B cell (primary cell): ENCODE data around the gene ASTN1. TPM values are rescaled to one million over a fixed set of nuclear protein-coding genes. Genes with fewer than 3 reads are reported as not detected.

Experiments
- ATAC-seq: fragments of 200-7000 bp; cut with Tn5 transposase; one replicate; pipeline ENCODE4 v1.10.0; 2021; ENCODE audit warnings: low read depth, mild to moderate bottlenecking, moderate number of reproducible peaks, moderate library complexity
- CTCF ChIA-PET: fragments of 350-600 bp; sonication (Branson Sonifier 250); formaldehyde crosslinking; loops from one replicate; lab custom pipeline; 2021; ENCODE audit warnings: antibody characterized with exemption, inconsistent platforms; lab: Charles Lee
- POLR2A ChIA-PET: fragments of 350-600 bp; sonication (Branson Sonifier 250); formaldehyde crosslinking; loops from one replicate; lab custom pipeline; 2021; ENCODE audit warnings: antibody characterized with exemption; lab: Charles Lee
- DNase-seq: peaks from one replicate; pipeline ENCODE4 v3.0.0; 2013
- H2AFZ ChIP-seq: 2 replicates; pipeline ENCODE4 v1.6.1; 2012; ENCODE audit warnings: mild to moderate bottlenecking, low read depth, low read length; ENCODE audit not compliant: insufficient read depth, poor library complexity, severe bottlenecking
- H3K27ac ChIP-seq, 2 donors: 1 replicate in 1 of 2; 2 replicates in 1 of 2; pipeline ENCODE4 v1.5.1; 2012 to 2013; ENCODE audit warnings: low read length in 2 of 2, mild to moderate bottlenecking in 2 of 2, moderate library complexity in 1 of 2
- H3K27me3 ChIP-seq, 4 experiments: fragments of 200-600 bp in 1 of 4; sonication (generic) in 1 of 4; replicated peaks in 1 of 4; 1 replicate in 2 of 4; 2 replicates in 2 of 4; pipeline versions ENCODE4 v1.6.1 to v1.7.0; 2013 to 2016; ENCODE audit warnings: low read length in 3 of 4, mild to moderate bottlenecking in 2 of 4, mixed read lengths in 1 of 4, moderate library complexity in 1 of 4; ENCODE audit not compliant: insufficient read depth in 4 of 4, control insufficient read depth in 3 of 4; ENCODE audit errors: control extremely low read depth in 1 of 4
- H3K36me3 ChIP-seq, 2 experiments: replicated peaks in 1 of 2; 1 replicate in 1 of 2; 2 replicates in 1 of 2; pipeline versions ENCODE4 v1.6.1 to v1.7.1; 2013; ENCODE audit warnings: low read length in 1 of 2; ENCODE audit not compliant: insufficient read depth in 2 of 2, control insufficient read depth in 1 of 2; ENCODE audit errors: control extremely low read depth in 1 of 2, extremely low read depth in 1 of 2
- H3K4me1 ChIP-seq, 2 donors: fragments of 200-600 bp in 1 of 2; sonication (generic) in 1 of 2; 1 replicate in 1 of 2; 2 replicates in 1 of 2; pipeline versions ENCODE4 v1.5.1 to v1.6.1; 2013 to 2017; ENCODE audit warnings: low read length in 2 of 2; ENCODE audit not compliant: control insufficient read depth in 2 of 2, insufficient read depth in 2 of 2
- H3K4me2 ChIP-seq: replicated peaks from 2 replicates; pipeline ENCODE3; 2012; ENCODE audit warnings: mild to moderate bottlenecking, low read depth, low read length; ENCODE audit not compliant: poor library complexity, severe bottlenecking
- H3K4me3 ChIP-seq, 5 experiments: fragments of 200-600 bp in 1 of 5; sonication (generic) in 1 of 5; 1 replicate in 3 of 5; 2 replicates in 2 of 5; pipeline versions ENCODE4 v1.5.1 to v1.7.0; 2011 to 2016; ENCODE audit warnings: low read length in 4 of 5, mild to moderate bottlenecking in 4 of 5, low read depth in 2 of 5, control low read depth in 1 of 5, moderate library complexity in 1 of 5; ENCODE audit not compliant: insufficient read depth in 1 of 5; ENCODE audit errors: control extremely low read depth in 1 of 5, extremely low read depth in 1 of 5
- H3K79me2 ChIP-seq: fragments of 200-600 bp; sonication (generic); one replicate; pipeline ENCODE4 v1.6.0; 2016; ENCODE audit warnings: low read length; ENCODE audit not compliant: control insufficient read depth, insufficient read depth
- H3K9ac ChIP-seq: fragments of 200-600 bp; sonication (generic); 2 replicates; pipeline ENCODE4 v1.6.1; 2017; ENCODE audit warnings: mild to moderate bottlenecking, low read length, moderate library complexity
- H3K9me3 ChIP-seq, 3 donors: one replicate each; pipeline versions ENCODE4 v1.6.1 to v1.7.1; 2013; ENCODE audit warnings: low read length in 2 of 3; ENCODE audit not compliant: control insufficient read depth in 2 of 3, insufficient read depth in 1 of 3; ENCODE audit errors: control extremely low read depth in 1 of 3
- H4K20me1 ChIP-seq: 2 replicates; pipeline ENCODE4 v1.6.0; 2012; ENCODE audit warnings: mild to moderate bottlenecking, low read length; ENCODE audit not compliant: insufficient read depth, control insufficient read depth, poor library complexity, severe bottlenecking
- H3K27ac Mint-ChIP-seq: one replicate; pipeline ENCODE4 v1.8.0; 2021; ENCODE audit warnings: mixed read lengths
- H3K27me3 Mint-ChIP-seq: one replicate; pipeline ENCODE4 v1.8.0; 2021; ENCODE audit warnings: mixed read lengths
- H3K4me1 Mint-ChIP-seq: one replicate; pipeline ENCODE4 v1.8.0; 2021; ENCODE audit warnings: mixed read lengths
- H3K4me3 Mint-ChIP-seq: one replicate; pipeline ENCODE4 v1.8.0; 2021; ENCODE audit warnings: mixed read lengths
- H3K9me3 Mint-ChIP-seq: one replicate; pipeline ENCODE4 v1.8.0; 2022; ENCODE audit warnings: mixed read lengths; ENCODE audit not compliant: insufficient read depth
- CTCF ChIP-seq: fragments of 200-600 bp; IDR thresholded peaks from one replicate; pipeline ENCODE4 v1.8.0; 2022; ENCODE audit warnings: antibody characterized with exemption, mild to moderate bottlenecking
- EZH2 ChIP-seq: IDR thresholded peaks from 2 replicates; pipeline ENCODE4 v1.6.1; 2012; ENCODE audit warnings: borderline replicate concordance, low read depth, mild to moderate bottlenecking, moderate library complexity, low read length; ENCODE audit not compliant: insufficient read depth, poor library complexity, severe bottlenecking
- WGBS: methylation state at CpG from one replicate; pipeline ENCODE4 v1.1.5; 2013; ENCODE audit warnings: missing lambda C conversion rate; ENCODE audit not compliant: insufficient coverage; 5-methylcytosine and 5-hydroxymethylcytosine counted together
- intact Hi-C: fragments of 100-400 bp; cut with micrococcal nuclease; formaldehyde crosslinking; loops from one replicate; pipeline ENCODE4 v1.10.0; 2022
- polyA plus RNA-seq: library from polyadenylated mRNA; depleted of rRNA; stranded (reverse); fragments of >200 nt; gene quantifications from 2 replicates; pipeline ENCODE4 v1.2.3, GENCODE V29; 2012
- total RNA-seq, 2 donors: library from RNA; stranded (reverse); fragments of 120-200 nt in 1 of 2; gene quantifications; 1 replicate in 1 of 2; 2 replicates in 1 of 2; pipeline versions ENCODE4 v1.2.3 to v1.2.4, GENCODE V29; 2013 to 2022

Gene ASTN1
- total and polyA plus RNA-seq, 2 donors (not counting 1 experiment from before 2014, with no cell fraction given), result not detected

- Mint-ChIP-seq H3K4me3 (no peak overlapping the region), H3K27me3 (no peaks in the 10 kb centered on the region), H3K4me1 (no peaks in the 10 kb centered on the region), H3K27ac (no peak overlapping the region), H3K9me3 (no peaks in the 10 kb centered on the region)
- Histone ChIP-seq H3K9ac (no peak overlapping the region), H3K79me2 (no peaks in the 10 kb centered on the region), H3K36me3 (no peaks in the 10 kb centered on the region), H3K27me3 (no peaks in the 10 kb centered on the region), H3K9me3 (no peaks in the 10 kb centered on the region), H2AFZ (no peak overlapping the region), H3K27ac (no peak overlapping the region), H4K20me1 (no peaks in the 10 kb centered on the region), H3K4me2 (no peak overlapping the region), H3K4me1 (no peaks in the 10 kb centered on the region), H3K4me3 (no peak overlapping the region)
- POLR2A ChIA-PET, result no interaction called here
- CTCF ChIA-PET, result no interaction called here
- intact Hi-C loops, result no loop called here
- WGBS, result 74% methylated on average over 12 of the region's 12 CpGs
- ATAC-seq (no peak), DNase-seq (no peak)
- TF ChIP-seq EZH2, result no peak
- TF ChIP-seq CTCF, result no peak
These were observed 285.6 kb downstream of the ASTN1 start for GRCh38 chr1:176878750-176879536.

- H3K27ac Mint-ChIP-seq, result no peak overlapping the region
- CTCF ChIA-PET, result no interaction called here
- Histone ChIP-seq H3K9ac (no peak overlapping the region), H3K4me1 (no peaks in the 10 kb centered on the region), H3K79me2 (no peaks in the 10 kb centered on the region), H3K9me3 (no peaks in the 10 kb centered on the region), H4K20me1 (no peaks in the 10 kb centered on the region), H3K4me2 (no peak overlapping the region), H3K27ac (no peak overlapping the region), H3K4me3 (no peak overlapping the region), H2AFZ (no peak overlapping the region), H3K27me3 (no peaks in the 10 kb centered on the region), H3K36me3 (no peaks in the 10 kb centered on the region)
- H3K27me3 Mint-ChIP-seq, result peaks cover 5% of the 10 kb centered on the region
- H3K9me3 Mint-ChIP-seq, result no peaks in the 10 kb centered on the region
- POLR2A ChIA-PET, result no interaction called here
- DNase-seq (no peak), ATAC-seq (no peak)
- no CpG with 5 or more reads among the region's 3 CpGs for WGBS
- H3K4me1 Mint-ChIP-seq, result no peaks in the 10 kb centered on the region
- no peak overlapping the region for H3K4me3 Mint-ChIP-seq
- intact Hi-C loops, result no loop called here
- TF ChIP-seq CTCF (no peak), EZH2 (no peak)
These were observed 287.0 kb downstream of the ASTN1 start for GRCh38 chr1:176877557-176877956.
